ENCODE measurements around the gene TERC. TPM values are rescaled to one million over a fixed set of nuclear protein-coding genes. Genes with fewer than 3 reads are reported as not detected.

The TERC gene
- total RNA-seq, 6 experiments from 2014 or later = 9.7 to 24.5 (median 13.3) TPM

- Mint-ChIP-seq H3K27ac (no peak overlapping the region), H3K36me3 (ENCODE audit: low read depth) (peaks cover 49% of the 10 kb centered on the region), H3K9me3 (no peaks in the 10 kb centered on the region), H3K4me3 (no peak overlapping the region), H3K4me1 (ENCODE audit: low read depth) (peaks cover 27% of the 10 kb centered on the region), H3K27me3 (ENCODE audit: insufficient read depth) (no peaks in the 10 kb centered on the region)
- no peak for DNase-seq
- no peak for TF ChIP-seq CTCF (IDR thresholded peaks at IDR 0.05)
These were observed 13.0 kb upstream of the TERC start for GRCh38 chr3:169777822-169778221.

GRCh38 chr3:169774186-169774585 lies 9.3 kb upstream of the TERC start:
- Mint-ChIP-seq H3K4me1 (ENCODE audit: low read depth) (peaks cover 39% of the 10 kb centered on the region), H3K27ac (peak overlapping the region; percentile 99), H3K36me3 (ENCODE audit: low read depth) (peaks cover 27% of the 10 kb centered on the region), H3K27me3 (ENCODE audit: insufficient read depth) (peaks cover 7% of the 10 kb centered on the region), H3K9me3 (no peaks in the 10 kb centered on the region), H3K4me3 (peak overlapping the region; percentile 99)
- DNase-seq = no peak
- no peak for TF ChIP-seq CTCF (IDR thresholded peaks at IDR 0.05)

GRCh38 chr3:169772897-169773816 lies 8.3 kb upstream of the TERC start, which contains the start of gene MYNN:
TSS of gene MYNN (plus strand) at chr3:169773396. CDS start at chr3:169774296, 900 bp downstream.
- Mint-ChIP-seq H3K27ac (peak within 1 kb of the TSS; percentile 99), H3K36me3 (ENCODE audit: low read depth) (peaks cover 21% of the 10 kb centered on the region), H3K27me3 (ENCODE audit: insufficient read depth) (peaks cover 7% of the 10 kb centered on the region), H3K9me3 (no peaks in the 10 kb centered on the region), H3K4me1 (ENCODE audit: low read depth) (peaks cover 39% of the 10 kb centered on the region), H3K4me3 (peak within 1 kb of the TSS; percentile 99)
- peak; percentile 51 for TF ChIP-seq CTCF (IDR thresholded peaks at IDR 0.05)
- peak; percentile 82 for DNase-seq

- peak overlapping the region; percentile 99 for H3K4me3 Mint-ChIP-seq
- peak; percentile 66 for DNase-seq
- no peak for TF ChIP-seq CTCF (IDR thresholded peaks at IDR 0.05)
- H3K27me3 Mint-ChIP-seq (ENCODE audit: insufficient read depth) = peaks cover 7% of the 10 kb centered on the region
- H3K9me3 Mint-ChIP-seq = no peaks in the 10 kb centered on the region
- peaks cover 39% of the 10 kb centered on the region for H3K4me1 Mint-ChIP-seq (ENCODE audit: low read depth)
- H3K36me3 Mint-ChIP-seq (ENCODE audit: low read depth) = peaks cover 19% of the 10 kb centered on the region
- peak overlapping the region; percentile 99 for H3K27ac Mint-ChIP-seq
These were observed 7.5 kb upstream of the TERC start for GRCh38 chr3:169772305-169772896.

- Mint-ChIP-seq H3K4me1 (ENCODE audit: low read depth) (peaks cover 39% of the 10 kb centered on the region), H3K27me3 (ENCODE audit: insufficient read depth) (peaks cover 7% of the 10 kb centered on the region), H3K4me3 (peak overlapping the region; percentile 99), H3K27ac (peak overlapping the region; percentile 99), H3K9me3 (no peaks in the 10 kb centered on the region), H3K36me3 (ENCODE audit: low read depth) (peaks cover 16% of the 10 kb centered on the region)
- TF ChIP-seq CTCF (IDR thresholded peaks at IDR 0.05) = no peak
- DNase-seq = peak; percentile 65
These were observed 6.8 kb upstream of the TERC start for GRCh38 chr3:169771497-169772304.

All from HFFc6 (cell line).